ENCODE data around the gene OXNAD1. TPM values are rescaled to one million over a fixed set of nuclear protein-coding genes. Genes with fewer than 3 reads are reported as not detected.

The OXNAD1 gene
- total and polyA plus RNA-seq, 2 experiments from 2014 or later, result 9.8 to 10.8 TPM

- in situ Hi-C loops (cut with MboI), result loop anchor here (5.0 kb wide), 1 partner anchor 200 kb away; no protein-coding TSS in a partner anchor
- no peak overlapping the region for H3K4me3 ChIP-seq
- H3K27ac ChIP-seq, result no peak overlapping the region
- H3F3A ChIP-seq (ENCODE audit: insufficient read depth), result peaks cover 14% of the 10 kb centered on the region
- no peak for DNase-seq
- H3K27me3 ChIP-seq (replicated peaks; ENCODE audit: insufficient read depth), result no peaks in the 10 kb centered on the region
- H3K9ac ChIP-seq, result no peak overlapping the region
- no peaks in the 10 kb centered on the region for H3K36me3 ChIP-seq (ENCODE audit: low read depth)
- no peaks in the 10 kb centered on the region for H3K79me2 ChIP-seq (ENCODE audit: insufficient read depth)
- H3K9me2 ChIP-seq (ENCODE audit: insufficient read depth), result no peaks in the 10 kb centered on the region
- no peak for TF ChIP-seq EZH2 (IDR thresholded peaks at IDR 0.05; ENCODE audit: insufficient read depth, poor library complexity, severe bottlenecking)
- no peak for TF ChIP-seq EZH2phosphoT487 (IDR thresholded peaks at IDR 0.05; ENCODE audit: insufficient read depth, low read depth)
- 94 to 98% methylated on average over 5 of the region's 5 CpGs for WGBS, 2 experiments (ENCODE audit: low coverage in 1 of 2, low lambda C conversion rate in 2 of 2, missing lambda C conversion rate in 2 of 2)
- peaks cover 34% of the 10 kb centered on the region for H3K4me1 ChIP-seq (ENCODE audit: insufficient read depth)
- H3K4me2 ChIP-seq (ENCODE audit: unreplicated experiment), result no peak overlapping the region
- no peak overlapping the region for H2AFZ ChIP-seq
- no peaks in the 10 kb centered on the region for H3K9me3 ChIP-seq (ENCODE audit: low read depth)
- H4K20me1 ChIP-seq (ENCODE audit: insufficient read depth), result no peaks in the 10 kb centered on the region
Observed at GRCh38 chr3:16242177-16242576, 22.8 kb upstream of the OXNAD1 start.

GRCh38 chr3:16243706-16244490, 21.1 kb upstream of the OXNAD1 start:
- in situ Hi-C loops (cut with MboI), result loop anchor here (5.0 kb wide), 1 partner anchor 202 kb away; no protein-coding TSS in a partner anchor
- Histone ChIP-seq H3K9me2 (ENCODE audit: insufficient read depth) (no peaks in the 10 kb centered on the region), H3K4me3 (no peak overlapping the region), H3K9me3 (ENCODE audit: low read depth) (no peaks in the 10 kb centered on the region), H3K79me2 (ENCODE audit: insufficient read depth) (no peaks in the 10 kb centered on the region), H4K20me1 (ENCODE audit: insufficient read depth) (no peaks in the 10 kb centered on the region), H3K4me1 (ENCODE audit: insufficient read depth) (peaks cover 34% of the 10 kb centered on the region), H3K27ac (0 out of 2 replicates have a peak overlapping the region, but pooled peaks have one; percentile 9), H3F3A (ENCODE audit: insufficient read depth) (peaks cover 14% of the 10 kb centered on the region), H3K36me3 (ENCODE audit: low read depth) (no peaks in the 10 kb centered on the region), H2AFZ (no peak overlapping the region), H3K27me3 (replicated peaks; ENCODE audit: insufficient read depth) (no peaks in the 10 kb centered on the region), H3K9ac (peak overlapping the region; percentile 8; the same call in 1 of the 2 replicates), H3K4me2 (ENCODE audit: unreplicated experiment) (no peak overlapping the region)
- TF ChIP-seq EZH2phosphoT487 (IDR thresholded peaks at IDR 0.05; ENCODE audit: insufficient read depth, low read depth), result no peak
- no peak for TF ChIP-seq EZH2 (IDR thresholded peaks at IDR 0.05; ENCODE audit: insufficient read depth, poor library complexity, severe bottlenecking)
- DNase-seq, result peak; percentile 51
- WGBS, 2 experiments (ENCODE audit: low coverage in 1 of 2, low lambda C conversion rate in 2 of 2, missing lambda C conversion rate in 2 of 2), result 19 to 20% methylated on average over 9 of the region's 9 CpGs

- Histone ChIP-seq H3F3A (ENCODE audit: insufficient read depth) (peaks cover 7% of the 10 kb centered on the region), H3K9me2 (ENCODE audit: insufficient read depth) (no peaks in the 10 kb centered on the region), H2AFZ (no peak overlapping the region), H3K4me1 (ENCODE audit: insufficient read depth) (peaks cover 20% of the 10 kb centered on the region), H3K4me3 (no peak overlapping the region), H3K9me3 (ENCODE audit: low read depth) (no peaks in the 10 kb centered on the region), H3K36me3 (ENCODE audit: low read depth) (no peaks in the 10 kb centered on the region), H3K27ac (no peak overlapping the region), H4K20me1 (ENCODE audit: insufficient read depth) (no peaks in the 10 kb centered on the region), H3K9ac (no peak overlapping the region), H3K4me2 (ENCODE audit: unreplicated experiment) (no peak overlapping the region), H3K27me3 (replicated peaks; ENCODE audit: insufficient read depth) (no peaks in the 10 kb centered on the region), H3K79me2 (ENCODE audit: insufficient read depth) (no peaks in the 10 kb centered on the region)
- TF ChIP-seq EZH2phosphoT487 (IDR thresholded peaks at IDR 0.05; ENCODE audit: insufficient read depth, low read depth) (no peak), EZH2 (IDR thresholded peaks at IDR 0.05; ENCODE audit: insufficient read depth, poor library complexity, severe bottlenecking) (no peak)
- in situ Hi-C loops (cut with MboI), result loop anchor here (5.0 kb wide), 1 partner anchor 428 kb away; no protein-coding TSS in a partner anchor
- no peak for DNase-seq
- 94 to 96% methylated on average over 3 of the region's 3 CpGs for WGBS, 2 experiments (ENCODE audit: low coverage in 1 of 2, low lambda C conversion rate in 2 of 2, missing lambda C conversion rate in 2 of 2)
Observed at GRCh38 chr3:16245609-16246008, 19.4 kb upstream of the OXNAD1 start.

GRCh38 chr3:16247282-16248061, 17.5 kb upstream of the OXNAD1 start:
- H3K9ac ChIP-seq, result no peak overlapping the region
- TF ChIP-seq EZH2 (IDR thresholded peaks at IDR 0.05; ENCODE audit: insufficient read depth, poor library complexity, severe bottlenecking) (no peak), EZH2phosphoT487 (IDR thresholded peaks at IDR 0.05; ENCODE audit: insufficient read depth, low read depth) (no peak)
- no peaks in the 10 kb centered on the region for H4K20me1 ChIP-seq (ENCODE audit: insufficient read depth)
- peaks cover 15% of the 10 kb centered on the region for H3K4me1 ChIP-seq (ENCODE audit: insufficient read depth)
- DNase-seq, result peak; percentile 93
- H3K4me3 ChIP-seq, result no peak overlapping the region
- no peaks in the 10 kb centered on the region for H3K9me2 ChIP-seq (ENCODE audit: insufficient read depth)
- H3K27me3 ChIP-seq (replicated peaks; ENCODE audit: insufficient read depth), result no peaks in the 10 kb centered on the region
- 37% methylated on average over 17 of the region's 17 CpGs for WGBS, 2 experiments (ENCODE audit: low coverage in 1 of 2, low lambda C conversion rate in 2 of 2, missing lambda C conversion rate in 2 of 2)
- in situ Hi-C loops (cut with MboI), result loop anchor here (5.0 kb wide), 1 partner anchor 430 kb away; no protein-coding TSS in a partner anchor
- H3K4me2 ChIP-seq (ENCODE audit: unreplicated experiment), result no peak overlapping the region
- H3K9me3 ChIP-seq (ENCODE audit: low read depth), result no peaks in the 10 kb centered on the region
- H3K27ac ChIP-seq, result no peak overlapping the region
- no peak overlapping the region for H2AFZ ChIP-seq
- no peaks in the 10 kb centered on the region for H3F3A ChIP-seq (ENCODE audit: insufficient read depth)
- H3K36me3 ChIP-seq (ENCODE audit: low read depth), result no peaks in the 10 kb centered on the region
- H3K79me2 ChIP-seq (ENCODE audit: insufficient read depth), result no peaks in the 10 kb centered on the region

Data from GM23248 (cell line).